OCI-LY1 (cell line): Measurements from ENCODE around the gene CD6.

Experiments
- H2AFZ ChIP-seq: fragments of 200-600 bp; sonication (generic), shearing (Covaris generic); 2 replicates; pipeline ENCODE4 v1.6.0; 2014; ENCODE audit warnings: antibody characterized with exemption, mild to moderate bottlenecking, low read length
- H3F3A ChIP-seq: fragments of 200-600 bp; sonication (generic), shearing (Covaris generic); 2 replicates; pipeline ENCODE4 v1.6.0; 2014; ENCODE audit warnings: mild to moderate bottlenecking, antibody characterized with exemption, low read length, moderate library complexity; ENCODE audit not compliant: insufficient read depth
- H3K27ac ChIP-seq: fragments of 200-600 bp; sonication (generic); 2 replicates; pipeline ENCODE4 v1.5.1; 2014; ENCODE audit warnings: low read length, mixed run types, mild to moderate bottlenecking, low read depth; ENCODE audit not compliant: poor library complexity, severe bottlenecking
- H3K27me3 ChIP-seq: fragments of 200-600 bp; sonication (generic); 2 replicates; pipeline ENCODE4 v1.6.0; 2014; ENCODE audit warnings: antibody characterized with exemption, mild to moderate bottlenecking, low read length, moderate library complexity; ENCODE audit not compliant: insufficient read depth
- H3K36me3 ChIP-seq: fragments of 200-600 bp; sonication (generic); 2 replicates; pipeline ENCODE4 v1.6.1; 2014; ENCODE audit warnings: mild to moderate bottlenecking, antibody characterized with exemption, low read length, moderate library complexity, mixed read lengths; ENCODE audit not compliant: insufficient read depth
- H3K4me1 ChIP-seq: fragments of 200-600 bp; sonication (generic); 2 replicates; pipeline ENCODE4 v1.5.1; 2014; ENCODE audit warnings: mild to moderate bottlenecking, low read length, moderate library complexity; ENCODE audit not compliant: insufficient read depth, severe bottlenecking
- H3K4me2 ChIP-seq: fragments of 200-600 bp; sonication (generic), shearing (Covaris generic); 2 replicates; pipeline ENCODE4 v1.6.1; 2014; ENCODE audit warnings: low read length
- H3K4me3 ChIP-seq: fragments of 200-600 bp; sonication (generic); 2 replicates; pipeline ENCODE4 v1.5.1; 2014; ENCODE audit warnings: low read length, low read depth, mild to moderate bottlenecking, mixed read lengths; ENCODE audit not compliant: poor library complexity, severe bottlenecking
- H3K79me2 ChIP-seq: fragments of 200-600 bp; shearing (Covaris generic); 2 replicates; pipeline ENCODE4 v1.6.1; 2016; ENCODE audit warnings: mixed run types, low read length, mixed read lengths; ENCODE audit not compliant: insufficient read depth
- H3K9ac ChIP-seq: fragments of 200-600 bp; sonication (generic), shearing (Covaris generic); 2 replicates; pipeline ENCODE4 v1.6.1; 2014; ENCODE audit warnings: mild to moderate bottlenecking, low read length, mixed read lengths
- H3K9me2 ChIP-seq: fragments of 200-600 bp; sonication (generic), shearing (Covaris generic); 2 replicates; pipeline ENCODE4 v1.6.1; 2014; ENCODE audit warnings: low read depth, mild to moderate bottlenecking, low read length, mixed read lengths
- H3K9me3 ChIP-seq: fragments of 200-600 bp; shearing (Covaris generic); 2 replicates; pipeline ENCODE4 v1.6.1; 2014; ENCODE audit warnings: low read length, mixed read lengths
- H4K20me1 ChIP-seq: fragments of 200-600 bp; sonication (generic), shearing (Covaris generic); 2 replicates; pipeline ENCODE4 v1.6.0; 2016; ENCODE audit warnings: mild to moderate bottlenecking, low read length; ENCODE audit not compliant: insufficient read depth
- CTCF ChIP-seq: fragments of 200-600 bp; sonication (generic), shearing (Covaris generic); IDR thresholded peaks from 2 replicates; pipeline ENCODE4 v1.5.1; 2017; ENCODE audit warnings: mild to moderate bottlenecking, antibody characterized with exemption, low read length, moderate library complexity, mixed read lengths
- EZH2 ChIP-seq: fragments of 200-600 bp; sonication (generic), shearing (Covaris generic); IDR thresholded peaks from 2 replicates; pipeline ENCODE4 v1.8.0; 2017; ENCODE audit warnings: borderline replicate concordance, mixed run types, mild to moderate bottlenecking, antibody characterized with exemption, low read length, moderate library complexity, mixed read lengths

The CD6 gene

DNA sequence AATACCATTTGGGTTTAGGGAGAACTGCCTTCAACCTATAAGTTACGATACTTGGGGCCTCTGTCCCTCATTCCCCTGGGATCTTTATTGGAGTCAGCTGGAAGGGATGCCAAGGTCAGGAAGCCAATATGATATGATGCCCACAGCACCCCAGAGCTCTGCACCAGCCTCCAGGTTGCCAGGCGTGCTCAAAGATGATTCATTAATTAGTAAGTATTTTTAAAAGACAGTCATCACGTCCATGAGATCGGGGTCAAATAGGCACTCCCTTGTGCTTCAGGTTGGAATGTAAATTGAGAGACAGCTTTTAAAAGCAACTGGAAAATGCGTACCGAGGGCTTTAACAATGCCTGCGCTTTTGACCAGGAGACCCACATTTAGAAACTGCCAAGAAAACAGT, 73.8 kb downstream of the CD6 start:
- Histone ChIP-seq H3K36me3 (no peaks in the 10 kb centered on the region; the same call in 1 of the 2 replicates), H4K20me1 (no peaks in the 10 kb centered on the region), H3K9me3 (no peaks in the 10 kb centered on the region), H3F3A (no peaks in the 10 kb centered on the region), H3K4me2 (no peak overlapping the region), H3K27me3 (no peaks in the 10 kb centered on the region; the same call in 1 of the 2 replicates), H3K79me2 (no peaks in the 10 kb centered on the region), H2AFZ (no peak overlapping the region), H3K4me1 (peaks cover 33% of the 10 kb centered on the region), H3K9ac (no peak overlapping the region), H3K27ac (no peak overlapping the region), H3K4me3 (no peak overlapping the region), H3K9me2 (no peaks in the 10 kb centered on the region)
- TF ChIP-seq EZH2 (no peak), CTCF (no peak)

DNA sequence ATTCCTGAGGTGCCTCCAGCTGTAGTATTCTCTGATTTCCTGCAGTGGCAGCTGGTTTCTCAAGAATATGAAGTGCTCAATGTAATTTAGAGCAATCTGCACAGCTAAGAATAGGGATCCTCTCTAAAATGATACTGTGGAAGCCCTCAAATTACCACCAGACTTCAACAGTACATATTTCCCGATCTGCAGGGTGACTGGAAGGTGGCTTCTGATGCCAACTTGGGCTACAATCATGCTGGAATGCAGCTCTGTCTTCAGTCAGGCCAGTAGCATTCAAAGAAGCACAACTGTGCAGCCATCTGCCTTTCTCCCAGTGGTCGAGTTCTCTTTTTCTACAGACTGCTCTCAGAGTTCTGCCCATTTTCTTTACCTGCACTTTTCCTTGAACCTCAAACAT, 75.4 kb downstream of the CD6 start:
- H3F3A ChIP-seq, result no peaks in the 10 kb centered on the region

DNA sequence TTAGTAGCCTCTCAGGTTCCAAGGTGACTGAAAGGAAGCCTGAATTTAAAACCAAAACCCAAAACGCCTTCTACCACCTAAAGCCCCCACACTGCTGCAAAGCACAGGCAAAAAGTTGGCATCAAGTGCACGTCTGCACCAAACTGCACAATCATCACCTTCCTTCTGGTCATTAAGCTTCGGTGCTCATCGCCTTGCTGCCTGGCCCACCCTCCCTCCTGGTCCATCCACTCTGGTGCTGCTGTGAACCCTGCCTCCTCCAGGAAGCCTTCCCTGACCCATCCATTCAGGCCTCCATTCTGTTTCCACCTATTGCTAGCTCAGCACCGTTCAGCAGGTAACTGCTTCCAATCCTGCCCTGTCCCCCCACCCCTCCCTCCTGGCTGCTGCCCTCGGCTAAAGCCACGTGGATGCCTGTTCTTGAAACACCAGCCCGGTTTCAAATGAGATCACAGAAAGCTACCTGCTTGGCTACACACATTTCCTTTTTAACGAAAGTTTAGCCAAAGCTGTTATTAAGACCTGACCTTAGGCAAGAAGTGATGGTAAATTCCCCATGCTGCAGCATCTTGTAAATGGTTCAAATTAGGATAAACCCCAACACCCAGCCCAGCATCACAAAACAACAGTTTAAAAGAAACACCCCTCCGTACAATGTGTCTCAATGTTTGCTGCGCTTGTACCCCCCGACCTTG, 77.0 kb downstream of the CD6 start:
- no peak overlapping the region for H3K9ac ChIP-seq
- H3K79me2 ChIP-seq, result no peaks in the 10 kb centered on the region
- H3K9me2 ChIP-seq, result no peaks in the 10 kb centered on the region
- H4K20me1 ChIP-seq, result no peaks in the 10 kb centered on the region
- no peaks in the 10 kb centered on the region; the same call in 1 of the 2 replicates for H3K9me3 ChIP-seq
- H3K4me3 ChIP-seq, result no peak overlapping the region
- H3K27me3 ChIP-seq, result no peaks in the 10 kb centered on the region; the same call in 1 of the 2 replicates
- no peak overlapping the region for H3K27ac ChIP-seq
- no peaks in the 10 kb centered on the region; the same call in 1 of the 2 replicates for H3K36me3 ChIP-seq
- no peak overlapping the region for H2AFZ ChIP-seq
- TF ChIP-seq EZH2, result no peak
- no peak for TF ChIP-seq CTCF
- no peaks in the 10 kb centered on the region for H3F3A ChIP-seq
- H3K4me2 ChIP-seq, result no peak overlapping the region
- H3K4me1 ChIP-seq, result peaks cover 8% of the 10 kb centered on the region

More for the DNA sequence above, 75.4 kb downstream of the CD6 start:
- no peak overlapping the region for H3K27ac ChIP-seq
- no peak overlapping the region for H3K4me2 ChIP-seq
- no peaks in the 10 kb centered on the region for H3K9me2 ChIP-seq
- no peaks in the 10 kb centered on the region; the same call in 1 of the 2 replicates for H3K9me3 ChIP-seq
- H3K27me3 ChIP-seq, result no peaks in the 10 kb centered on the region; the same call in 1 of the 2 replicates
- H3K79me2 ChIP-seq, result no peaks in the 10 kb centered on the region
- no peak overlapping the region for H2AFZ ChIP-seq
- no peaks in the 10 kb centered on the region; the same call in 1 of the 2 replicates for H3K36me3 ChIP-seq
- no peaks in the 10 kb centered on the region for H4K20me1 ChIP-seq
- no peak overlapping the region for H3K4me3 ChIP-seq
- TF ChIP-seq CTCF (no peak), EZH2 (no peak)
- H3K4me1 ChIP-seq, result peaks cover 25% of the 10 kb centered on the region
- H3K9ac ChIP-seq, result no peak overlapping the region
